ENCODE measurements around the gene OLA1.

The OLA1 gene

DNA sequence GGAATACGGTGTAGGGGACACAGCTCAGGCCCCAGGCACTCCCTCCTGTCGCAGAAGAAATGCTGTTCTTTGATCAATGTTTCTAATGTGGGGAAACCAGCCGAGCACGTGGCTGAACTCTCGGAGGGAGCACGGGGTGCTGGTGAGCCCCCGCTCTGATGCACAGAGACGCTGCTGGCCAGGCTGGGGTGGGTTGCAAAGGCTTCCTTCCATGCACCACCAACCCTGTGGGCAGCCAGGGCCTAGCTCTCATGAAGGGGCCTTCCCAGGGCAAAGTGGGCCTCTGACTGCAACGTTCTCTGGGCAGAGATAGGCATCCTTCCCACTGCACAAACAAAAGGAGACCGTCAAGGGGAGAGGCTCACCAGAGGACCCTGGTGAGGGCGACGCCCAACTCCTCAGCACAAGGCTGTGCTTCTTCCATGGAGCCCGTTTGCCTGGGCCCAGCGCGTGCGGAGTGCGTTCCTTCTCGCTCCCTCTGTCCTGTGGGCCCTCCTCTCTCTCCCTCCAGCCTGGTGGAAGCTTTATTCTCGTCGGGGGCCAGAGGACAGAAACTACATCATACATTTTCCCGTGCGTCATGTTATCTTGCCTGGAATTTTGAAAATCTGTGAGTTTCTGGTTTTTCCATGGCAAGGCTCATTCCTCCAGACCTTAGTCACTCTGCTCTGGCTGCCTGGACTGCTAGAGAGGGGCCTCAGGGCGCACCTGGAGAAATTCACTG lies 222.0 kb downstream of the OLA1 start:
- DNase-seq = no peak

DNA sequence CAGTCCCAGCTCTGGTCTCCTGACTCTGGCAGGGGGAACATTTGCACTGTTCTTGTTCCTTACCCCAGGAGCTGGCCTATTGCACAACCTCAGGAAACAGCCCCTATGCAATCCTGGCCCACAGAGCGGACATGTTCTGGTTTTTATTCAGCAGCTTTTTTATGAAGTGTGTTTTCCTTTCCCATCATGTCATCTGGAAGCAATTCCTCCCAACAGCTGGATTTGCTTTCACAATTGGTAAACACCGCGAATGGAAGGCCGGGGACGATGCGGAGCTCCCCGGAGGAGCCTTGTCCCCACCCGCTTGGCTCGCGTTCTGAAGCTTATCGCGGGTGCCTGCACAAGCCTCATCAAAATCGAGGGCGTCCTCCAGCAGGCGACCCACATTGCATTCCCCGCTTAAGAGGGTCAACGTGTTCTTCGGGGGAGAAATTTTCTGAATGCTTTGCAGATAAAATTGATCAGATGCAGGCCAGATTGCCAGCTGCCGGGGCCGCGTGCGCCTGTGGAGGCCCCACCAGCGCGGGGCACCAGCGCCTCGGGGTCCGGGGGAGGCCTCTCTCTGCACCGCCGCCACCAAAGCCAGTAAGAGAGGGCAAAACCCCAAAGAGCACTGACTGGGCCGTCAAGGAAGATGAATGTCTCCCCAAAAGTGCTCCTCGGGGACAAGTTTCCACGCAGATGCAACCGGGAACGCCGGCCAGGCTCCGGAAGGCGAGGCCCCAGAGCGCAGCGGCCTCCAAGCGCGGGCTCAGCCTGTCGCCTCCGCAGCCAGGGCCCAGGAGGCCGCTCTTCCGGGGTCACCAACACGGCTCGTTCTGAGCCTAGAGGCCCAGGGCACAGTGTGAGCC lies 222.8 kb downstream of the OLA1 start:
- DNase-seq = peak in 1 of 2 donors; percentile 28

DNA sequence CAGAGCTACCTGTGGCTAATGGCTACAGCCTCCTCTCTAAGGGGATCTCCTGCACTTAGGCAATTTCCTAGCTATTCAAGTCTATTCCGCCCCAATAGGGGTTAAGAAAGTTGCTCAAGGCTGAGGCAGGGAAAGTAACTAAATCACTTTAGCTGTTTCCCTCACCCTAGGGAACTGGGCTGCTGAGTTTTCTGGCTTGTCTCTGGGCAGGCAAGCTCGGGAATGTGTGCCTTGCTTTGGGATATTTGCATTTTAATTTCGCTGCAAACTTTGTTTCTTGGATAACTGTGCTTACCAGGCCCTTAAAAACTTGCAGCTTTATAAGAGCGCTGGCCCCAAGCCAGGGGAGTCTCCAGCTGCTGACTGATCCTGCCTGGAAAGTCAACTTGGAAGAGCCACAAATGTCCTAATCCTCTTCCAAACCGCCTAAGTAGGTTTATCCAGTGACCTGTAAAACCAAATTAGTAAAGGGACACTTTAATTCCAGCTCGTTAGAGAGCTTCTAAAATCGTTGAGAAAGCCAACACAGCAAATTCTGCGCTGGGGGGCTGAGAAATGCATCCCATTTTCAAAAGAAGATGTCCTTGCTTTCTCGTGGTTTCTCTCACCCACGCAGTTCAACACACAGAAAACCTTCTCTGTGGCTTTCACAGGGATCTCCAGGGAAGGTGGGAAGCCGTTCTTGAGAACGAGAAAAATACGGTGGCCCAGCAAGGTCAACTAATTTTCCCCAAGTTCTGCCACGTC lies 223.6 kb downstream of the OLA1 start:
- DNase-seq = no peak

DNA sequence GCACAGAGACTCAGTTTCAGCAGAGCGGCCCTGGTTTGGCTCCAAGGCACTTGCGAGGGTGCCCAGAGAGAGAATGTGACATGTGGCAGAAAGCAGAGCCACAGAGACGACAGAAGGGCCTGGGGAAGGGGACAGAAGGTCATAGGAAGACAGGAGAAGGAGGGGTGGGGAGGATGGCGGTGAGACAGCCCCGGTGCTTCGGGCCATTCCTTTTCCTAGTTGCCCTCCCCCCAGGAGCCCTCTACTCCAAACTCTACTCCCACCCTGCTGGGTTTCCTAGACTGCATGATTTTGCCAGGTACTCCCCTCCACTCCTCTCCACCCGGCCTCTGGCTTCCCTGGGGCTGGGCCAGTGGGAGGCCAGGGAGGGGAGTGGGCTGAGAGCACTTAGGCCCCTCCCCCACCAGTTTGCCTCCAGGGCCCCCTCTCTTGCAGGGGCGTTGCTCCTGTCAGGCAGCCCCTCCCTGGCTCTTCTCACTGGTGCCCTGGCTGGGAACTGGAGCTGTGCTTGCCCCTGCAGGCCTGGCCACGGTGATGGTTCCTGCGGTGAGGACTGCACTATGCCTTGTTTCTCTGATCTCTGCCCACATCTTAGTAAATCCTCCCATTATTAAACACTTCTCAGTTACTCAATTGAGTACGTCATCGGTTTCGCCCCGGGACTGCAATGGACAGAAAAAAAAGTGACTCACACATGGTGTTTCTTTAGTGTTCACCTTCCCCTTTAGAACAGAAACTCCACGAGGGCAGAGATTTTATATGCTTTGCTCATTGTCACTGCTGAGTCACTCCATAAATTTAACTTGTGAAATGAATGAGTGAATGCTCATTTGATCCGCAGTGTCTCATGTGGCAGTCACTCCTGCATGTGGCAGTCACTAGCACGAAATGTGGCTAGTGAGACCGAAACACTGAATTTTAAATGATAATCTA lies 224.5 kb downstream of the OLA1 start:
- DNase-seq = peak; percentile 16 to 71

All from CD4-positive, alpha-beta T cell treated with Interleukin-1 beta for 1 hour (primary cell).